HEK293 (cell line): ENCODE data around the gene AP1G2.

ENCODE experiments used
- CTCF ChIP-seq: fragments of 450-650 bp; formaldehyde crosslinking; IDR thresholded peaks from 2 replicates; pipeline ENCODE4 v1.5.1; 2016; ENCODE audit warnings: missing biosample characterization, missing genetic modification characterization
- KLF8 ChIP-seq: fragments of 450-650 bp; formaldehyde crosslinking; IDR thresholded peaks from 2 replicates; pipeline ENCODE4 v1.5.1; 2016; ENCODE audit warnings: missing biosample characterization, missing genetic modification characterization
- ZBTB49 ChIP-seq: fragments of 450-650 bp; formaldehyde crosslinking; IDR thresholded peaks from 2 replicates; pipeline ENCODE4 v1.5.1; 2016; ENCODE audit warnings: missing biosample characterization, missing genetic modification characterization, low read depth
- ZNF214 ChIP-seq: fragments of 450-650 bp; formaldehyde crosslinking; IDR thresholded peaks from 2 replicates; pipeline ENCODE4 v1.5.1; 2017; ENCODE audit warnings: missing biosample characterization, mild to moderate bottlenecking, missing genetic modification characterization, borderline replicate concordance

- TF ChIP-seq CTCF (no peak), ZBTB49 (no peak), ZNF214 (no peak), KLF8 (tag by site-specific recombination) (no peak)
These were observed 22.6 kb upstream of the AP1G2 start for GRCh38 chr14:23590198-23590597.
